ENCODE measurements around the gene VASH2. TPM values are rescaled to one million over a fixed set of nuclear protein-coding genes. Genes with fewer than 3 reads are reported as not detected.

The VASH2 gene
- total and polyA plus RNA-seq, 2 experiments from 2014 or later = 129 to 381 TPM

DNA sequence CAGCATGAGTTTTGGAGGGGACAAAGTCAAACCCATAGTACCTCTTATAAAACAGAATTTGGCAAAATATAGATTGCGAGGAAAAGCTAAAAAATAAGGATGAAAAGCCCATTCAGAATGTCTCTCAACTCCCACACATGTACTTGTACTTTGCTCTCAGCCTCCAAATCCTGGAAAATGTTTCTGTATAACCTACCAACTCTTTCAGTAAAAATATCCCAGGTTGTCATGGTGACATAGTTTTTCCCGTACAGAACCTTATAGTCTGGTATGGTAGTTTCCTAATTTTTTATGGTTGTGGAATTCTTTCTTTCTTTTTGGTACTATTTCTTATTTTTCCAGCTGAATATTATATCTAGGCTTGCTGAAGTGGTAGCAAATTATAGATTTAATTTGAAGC is 85.2 kb downstream of the VASH2 start:
- 0 out of 2 replicates have a peak, but pooled peaks cover 1% of the 10 kb centered on the region for H3K4me1 ChIP-seq (ENCODE audit: insufficient read depth)
- H3K27ac Mint-ChIP-seq = no peak overlapping the region
- peaks cover 7% of the 10 kb centered on the region for H3K9me3 Mint-ChIP-seq
- no peak overlapping the region for H3K4me3 Mint-ChIP-seq
- H3K36me3 ChIP-seq (ENCODE audit: insufficient read depth) = no peaks in the 10 kb centered on the region; the same call in 1 of the 2 replicates
- peaks cover 1% of the 10 kb centered on the region; the same call in 2 of the 3 replicates for H3K4me1 Mint-ChIP-seq
- H2AFZ ChIP-seq = no peak overlapping the region
- no peaks in the 10 kb centered on the region for H3K36me3 Mint-ChIP-seq (ENCODE audit: low read depth)
- peaks cover 5% of the 10 kb centered on the region for H3K27me3 Mint-ChIP-seq (ENCODE audit: insufficient read depth, low read depth, poor library complexity)
- 0 out of 2 replicates have a peak, but pooled peaks cover 7% of the 10 kb centered on the region for H3K9me2 ChIP-seq (ENCODE audit: insufficient read depth)
- no peaks in the 10 kb centered on the region for H3F3A ChIP-seq (replicated peaks; ENCODE audit: low read depth)
- H3K4me2 ChIP-seq = no peak overlapping the region
- DNase-seq (ENCODE audit: low spot score) (no peak), ATAC-seq (no peak)
- no peak for TF ChIP-seq STAT1 (IDR thresholded peaks at IDR 0.05; ENCODE audit: unreplicated experiment)
- no peak for TF ChIP-seq POLR2AphosphoS5 (IDR thresholded peaks at IDR 0.05; ENCODE audit: low read depth)
- TF ChIP-seq NANOG (IDR thresholded peaks at IDR 0.05; ENCODE audit: borderline replicate concordance) = no peak
- no peak for TF ChIP-seq EZH2phosphoT487 (IDR thresholded peaks at IDR 0.05; ENCODE audit: unreplicated experiment)
- TF ChIP-seq JUNB (IDR thresholded peaks at IDR 0.05; ENCODE audit: unreplicated experiment) = no peak
- no peak for TF ChIP-seq ZNF114 (CRISPR knock-in tag; IDR thresholded peaks at IDR 0.05)
- no peak for TF ChIP-seq EZH2 (IDR thresholded peaks at IDR 0.05; ENCODE audit: low read depth, unreplicated experiment)
- TF ChIP-seq ZNF331 (CRISPR knock-in tag; IDR thresholded peaks at IDR 0.05; ENCODE audit: low read depth) = no peak
- no peak for TF ChIP-seq CREB1 (CRISPR knock-in tag; IDR thresholded peaks at IDR 0.05; ENCODE audit: low read depth)
- TF ChIP-seq, protein P1, sequence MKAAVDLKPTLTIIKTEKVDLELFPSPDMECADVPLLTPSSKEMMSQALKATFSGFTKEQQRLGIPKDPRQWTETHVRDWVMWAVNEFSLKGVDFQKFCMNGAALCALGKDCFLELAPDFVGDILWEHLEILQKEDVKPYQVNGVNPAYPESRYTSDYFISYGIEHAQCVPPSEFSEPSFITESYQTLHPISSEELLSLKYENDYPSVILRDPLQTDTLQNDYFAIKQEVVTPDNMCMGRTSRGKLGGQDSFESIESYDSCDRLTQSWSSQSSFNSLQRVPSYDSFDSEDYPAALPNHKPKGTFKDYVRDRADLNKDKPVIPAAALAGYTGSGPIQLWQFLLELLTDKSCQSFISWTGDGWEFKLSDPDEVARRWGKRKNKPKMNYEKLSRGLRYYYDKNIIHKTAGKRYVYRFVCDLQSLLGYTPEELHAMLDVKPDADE (IDR thresholded peaks at IDR 0.05) = no peak
- TF ChIP-seq, protein P2, sequence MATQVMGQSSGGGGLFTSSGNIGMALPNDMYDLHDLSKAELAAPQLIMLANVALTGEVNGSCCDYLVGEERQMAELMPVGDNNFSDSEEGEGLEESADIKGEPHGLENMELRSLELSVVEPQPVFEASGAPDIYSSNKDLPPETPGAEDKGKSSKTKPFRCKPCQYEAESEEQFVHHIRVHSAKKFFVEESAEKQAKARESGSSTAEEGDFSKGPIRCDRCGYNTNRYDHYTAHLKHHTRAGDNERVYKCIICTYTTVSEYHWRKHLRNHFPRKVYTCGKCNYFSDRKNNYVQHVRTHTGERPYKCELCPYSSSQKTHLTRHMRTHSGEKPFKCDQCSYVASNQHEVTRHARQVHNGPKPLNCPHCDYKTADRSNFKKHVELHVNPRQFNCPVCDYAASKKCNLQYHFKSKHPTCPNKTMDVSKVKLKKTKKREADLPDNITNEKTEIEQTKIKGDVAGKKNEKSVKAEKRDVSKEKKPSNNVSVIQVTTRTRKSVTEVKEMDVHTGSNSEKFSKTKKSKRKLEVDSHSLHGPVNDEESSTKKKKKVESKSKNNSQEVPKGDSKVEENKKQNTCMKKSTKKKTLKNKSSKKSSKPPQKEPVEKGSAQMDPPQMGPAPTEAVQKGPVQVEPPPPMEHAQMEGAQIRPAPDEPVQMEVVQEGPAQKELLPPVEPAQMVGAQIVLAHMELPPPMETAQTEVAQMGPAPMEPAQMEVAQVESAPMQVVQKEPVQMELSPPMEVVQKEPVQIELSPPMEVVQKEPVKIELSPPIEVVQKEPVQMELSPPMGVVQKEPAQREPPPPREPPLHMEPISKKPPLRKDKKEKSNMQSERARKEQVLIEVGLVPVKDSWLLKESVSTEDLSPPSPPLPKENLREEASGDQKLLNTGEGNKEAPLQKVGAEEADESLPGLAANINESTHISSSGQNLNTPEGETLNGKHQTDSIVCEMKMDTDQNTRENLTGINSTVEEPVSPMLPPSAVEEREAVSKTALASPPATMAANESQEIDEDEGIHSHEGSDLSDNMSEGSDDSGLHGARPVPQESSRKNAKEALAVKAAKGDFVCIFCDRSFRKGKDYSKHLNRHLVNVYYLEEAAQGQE (IDR thresholded peaks at IDR 0.05; ENCODE audit: unreplicated experiment) = no peak
- TF ChIP-seq, protein P3, sequence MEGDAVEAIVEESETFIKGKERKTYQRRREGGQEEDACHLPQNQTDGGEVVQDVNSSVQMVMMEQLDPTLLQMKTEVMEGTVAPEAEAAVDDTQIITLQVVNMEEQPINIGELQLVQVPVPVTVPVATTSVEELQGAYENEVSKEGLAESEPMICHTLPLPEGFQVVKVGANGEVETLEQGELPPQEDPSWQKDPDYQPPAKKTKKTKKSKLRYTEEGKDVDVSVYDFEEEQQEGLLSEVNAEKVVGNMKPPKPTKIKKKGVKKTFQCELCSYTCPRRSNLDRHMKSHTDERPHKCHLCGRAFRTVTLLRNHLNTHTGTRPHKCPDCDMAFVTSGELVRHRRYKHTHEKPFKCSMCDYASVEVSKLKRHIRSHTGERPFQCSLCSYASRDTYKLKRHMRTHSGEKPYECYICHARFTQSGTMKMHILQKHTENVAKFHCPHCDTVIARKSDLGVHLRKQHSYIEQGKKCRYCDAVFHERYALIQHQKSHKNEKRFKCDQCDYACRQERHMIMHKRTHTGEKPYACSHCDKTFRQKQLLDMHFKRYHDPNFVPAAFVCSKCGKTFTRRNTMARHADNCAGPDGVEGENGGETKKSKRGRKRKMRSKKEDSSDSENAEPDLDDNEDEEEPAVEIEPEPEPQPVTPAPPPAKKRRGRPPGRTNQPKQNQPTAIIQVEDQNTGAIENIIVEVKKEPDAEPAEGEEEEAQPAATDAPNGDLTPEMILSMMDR (conservative IDR thresholded peaks at IDR 0.05; ENCODE audit: low read depth in 2 of 2) = no peak
- TF ChIP-seq, protein P4, sequence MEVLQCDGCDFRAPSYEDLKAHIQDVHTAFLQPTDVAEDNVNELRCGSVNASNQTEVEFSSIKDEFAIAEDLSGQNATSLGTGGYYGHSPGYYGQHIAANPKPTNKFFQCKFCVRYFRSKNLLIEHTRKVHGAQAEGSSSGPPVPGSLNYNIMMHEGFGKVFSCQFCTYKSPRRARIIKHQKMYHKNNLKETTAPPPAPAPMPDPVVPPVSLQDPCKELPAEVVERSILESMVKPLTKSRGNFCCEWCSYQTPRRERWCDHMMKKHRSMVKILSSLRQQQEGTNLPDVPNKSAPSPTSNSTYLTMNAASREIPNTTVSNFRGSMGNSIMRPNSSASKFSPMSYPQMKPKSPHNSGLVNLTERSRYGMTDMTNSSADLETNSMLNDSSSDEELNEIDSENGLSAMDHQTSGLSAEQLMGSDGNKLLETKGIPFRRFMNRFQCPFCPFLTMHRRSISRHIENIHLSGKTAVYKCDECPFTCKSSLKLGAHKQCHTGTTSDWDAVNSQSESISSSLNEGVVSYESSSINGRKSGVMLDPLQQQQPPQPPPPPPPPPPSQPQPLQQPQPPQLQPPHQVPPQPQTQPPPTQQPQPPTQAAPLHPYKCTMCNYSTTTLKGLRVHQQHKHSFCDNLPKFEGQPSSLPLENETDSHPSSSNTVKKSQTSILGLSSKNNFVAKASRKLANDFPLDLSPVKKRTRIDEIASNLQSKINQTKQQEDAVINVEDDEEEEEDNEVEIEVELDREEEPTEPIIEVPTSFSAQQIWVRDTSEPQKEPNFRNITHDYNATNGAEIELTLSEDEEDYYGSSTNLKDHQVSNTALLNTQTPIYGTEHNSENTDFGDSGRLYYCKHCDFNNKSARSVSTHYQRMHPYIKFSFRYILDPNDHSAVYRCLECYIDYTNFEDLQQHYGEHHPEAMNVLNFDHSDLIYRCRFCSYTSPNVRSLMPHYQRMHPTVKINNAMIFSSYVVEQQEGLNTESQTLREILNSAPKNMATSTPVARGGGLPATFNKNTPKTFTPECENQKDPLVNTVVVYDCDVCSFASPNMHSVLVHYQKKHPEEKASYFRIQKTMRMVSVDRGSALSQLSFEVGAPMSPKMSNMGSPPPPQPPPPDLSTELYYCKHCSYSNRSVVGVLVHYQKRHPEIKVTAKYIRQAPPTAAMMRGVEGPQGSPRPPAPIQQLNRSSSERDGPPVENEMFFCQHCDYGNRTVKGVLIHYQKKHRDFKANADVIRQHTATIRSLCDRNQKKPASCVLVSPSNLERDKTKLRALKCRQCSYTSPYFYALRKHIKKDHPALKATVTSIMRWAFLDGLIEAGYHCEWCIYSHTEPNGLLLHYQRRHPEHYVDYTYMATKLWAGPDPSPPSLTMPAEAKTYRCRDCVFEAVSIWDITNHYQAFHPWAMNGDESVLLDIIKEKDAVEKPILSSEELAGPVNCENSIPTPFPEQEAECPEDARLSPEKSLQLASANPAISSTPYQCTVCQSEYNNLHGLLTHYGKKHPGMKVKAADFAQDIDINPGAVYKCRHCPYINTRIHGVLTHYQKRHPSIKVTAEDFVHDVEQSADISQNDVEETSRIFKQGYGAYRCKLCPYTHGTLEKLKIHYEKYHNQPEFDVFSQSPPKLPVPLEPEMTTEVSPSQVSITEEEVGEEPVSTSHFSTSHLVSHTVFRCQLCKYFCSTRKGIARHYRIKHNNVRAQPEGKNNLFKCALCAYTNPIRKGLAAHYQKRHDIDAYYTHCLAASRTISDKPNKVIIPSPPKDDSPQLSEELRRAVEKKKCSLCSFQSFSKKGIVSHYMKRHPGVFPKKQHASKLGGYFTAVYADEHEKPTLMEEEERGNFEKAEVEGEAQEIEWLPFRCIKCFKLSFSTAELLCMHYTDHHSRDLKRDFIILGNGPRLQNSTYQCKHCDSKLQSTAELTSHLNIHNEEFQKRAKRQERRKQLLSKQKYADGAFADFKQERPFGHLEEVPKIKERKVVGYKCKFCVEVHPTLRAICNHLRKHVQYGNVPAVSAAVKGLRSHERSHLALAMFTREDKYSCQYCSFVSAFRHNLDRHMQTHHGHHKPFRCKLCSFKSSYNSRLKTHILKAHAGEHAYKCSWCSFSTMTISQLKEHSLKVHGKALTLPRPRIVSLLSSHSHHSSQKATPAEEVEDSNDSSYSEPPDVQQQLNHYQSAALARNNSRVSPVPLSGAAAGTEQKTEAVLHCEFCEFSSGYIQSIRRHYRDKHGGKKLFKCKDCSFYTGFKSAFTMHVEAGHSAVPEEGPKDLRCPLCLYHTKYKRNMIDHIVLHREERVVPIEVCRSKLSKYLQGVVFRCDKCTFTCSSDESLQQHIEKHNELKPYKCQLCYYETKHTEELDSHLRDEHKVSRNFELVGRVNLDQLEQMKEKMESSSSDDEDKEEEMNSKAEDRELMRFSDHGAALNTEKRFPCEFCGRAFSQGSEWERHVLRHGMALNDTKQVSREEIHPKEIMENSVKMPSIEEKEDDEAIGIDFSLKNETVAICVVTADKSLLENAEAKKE (CRISPR knock-in tag; IDR thresholded peaks at IDR 0.05) = no peak
- H3K4me3 ChIP-seq = no peak overlapping the region
- H3K27ac ChIP-seq (ENCODE audit: low read depth) = no peak overlapping the region
- no peaks in the 10 kb centered on the region for H3K27me3 ChIP-seq (ENCODE audit: insufficient read depth)
- H4K20me1 ChIP-seq (replicated peaks; ENCODE audit: insufficient read depth) = no peaks in the 10 kb centered on the region
- H3K79me2 ChIP-seq (replicated peaks; ENCODE audit: insufficient read depth) = no peaks in the 10 kb centered on the region
